HCT116 (cell line): ENCODE results near the gene HIBADH. TPM values are rescaled to one million over a fixed set of nuclear protein-coding genes. Genes with fewer than 3 reads are reported as not detected.

Experiments used
- ATAC-seq: fragments of 200-7000 bp; cut with Tn5 transposase; 2 replicates; pipeline ENCODE4 v1.9.1; 2020; ENCODE audit warnings: mild to moderate bottlenecking, moderate library complexity
- BruUV-seq: library from RNA; stranded (reverse); fragments of 400-500 nt; replicated peaks from 2 replicates; lab custom pipeline; 2021; lab: Mats Ljungman, UMichigan
- CTCF ChIA-PET: fragments of 300-600 bp; sonication (Branson Sonifier 250); formaldehyde crosslinking; loops from one replicate; lab custom pipeline; 2021; ENCODE audit warnings: antibody characterized with exemption; lab: Charles Lee
- POLR2A ChIA-PET: fragments of 300-600, 350-600 bp; sonication (Branson Sonifier 250); formaldehyde crosslinking; loops from one replicate; lab custom pipeline; 2021; ENCODE audit warnings: antibody characterized with exemption; lab: Charles Lee
- RAD21 ChIA-PET, 2 experiments: fragments of 300-600 bp; sonication (Branson Sonifier 250); formaldehyde crosslinking; loops; one replicate each; lab custom pipeline; 2023; ENCODE audit warnings: low total read pairs in 2 of 2; ENCODE audit not compliant: uncharacterized antibody in 2 of 2, unreplicated experiment in 2 of 2, low non-redundant PET in 1 of 2; lab: Charles Lee
- DNase-seq: peaks from one replicate; pipeline ENCODE4 v3.0.0-alpha.2; 2010; ENCODE audit warnings: low read depth, low spot score
- H2AFZ ChIP-seq: fragments of 200-600 bp; shearing (Covaris generic), sonication (generic); 2 replicates; pipeline ENCODE4 v1.6.1; 2017; ENCODE audit warnings: low read depth, mixed run types, mixed read lengths, antibody characterized with exemption, low read length; ENCODE audit not compliant: poor library complexity, severe bottlenecking
- H3K27ac ChIP-seq: 2 replicates; pipeline ENCODE4 v1.5.1; 2012; ENCODE audit warnings: low read depth, low read length
- H3K27me3 ChIP-seq: fragments of 200-600 bp; sonication (generic); 2 replicates; pipeline ENCODE4 v1.6.1; 2016; ENCODE audit warnings: mixed run types, low read length, mixed read lengths; ENCODE audit not compliant: insufficient read depth
- H3K36me3 ChIP-seq, 2 experiments: fragments of 200-500 bp in 1 of 2; fragments of 200-600 bp in 1 of 2; sonication (Bioruptor generic) in 1 of 2; sonication (generic) in 1 of 2; 2 replicates each; pipeline versions ENCODE4 v1.5.1 to v1.6.1; 2014 to 2016; ENCODE audit warnings: low read length in 2 of 2, inconsistent platforms in 1 of 2, mixed read lengths in 1 of 2, mixed run types in 1 of 2; ENCODE audit not compliant: insufficient read depth in 2 of 2, control insufficient read depth in 1 of 2
- H3K4me1 ChIP-seq, 2 experiments: fragments of 200-600 bp in 1 of 2; sonication (generic) in 1 of 2; 2 replicates each; pipeline versions ENCODE4 v1.5.1 to v1.6.1; 2012 to 2017; ENCODE audit warnings: low read length in 2 of 2, inconsistent platforms in 1 of 2, mild to moderate bottlenecking in 1 of 2, mixed read lengths in 1 of 2, mixed run types in 1 of 2, moderate library complexity in 1 of 2; ENCODE audit not compliant: insufficient read depth in 2 of 2, control insufficient read depth in 1 of 2
- H3K4me2 ChIP-seq: fragments of 200-600 bp; sonication (generic); 2 replicates; pipeline ENCODE4 v1.6.1; 2017; ENCODE audit warnings: mixed run types, low read length, mixed read lengths
- H3K4me3 ChIP-seq, 2 experiments: fragments of 200-600 bp in 1 of 2; sonication (generic) in 1 of 2; replicated peaks in 1 of 2; 2 replicates each; pipeline ENCODE4 v1.5.1; 2011 to 2016; ENCODE audit warnings: low read length in 2 of 2, control low read depth in 1 of 2, low read depth in 1 of 2, mild to moderate bottlenecking in 1 of 2, mixed read lengths in 1 of 2, mixed run types in 1 of 2
- H3K79me2 ChIP-seq: fragments of 200-600 bp; sonication (generic); 2 replicates; pipeline ENCODE4 v1.6.1; 2017; ENCODE audit warnings: mild to moderate bottlenecking, mixed run types, low read length, moderate library complexity, mixed read lengths; ENCODE audit not compliant: insufficient read depth
- H3K9ac ChIP-seq: fragments of 200-600 bp; sonication (generic); 2 replicates; pipeline ENCODE4 v1.6.1; 2016; ENCODE audit warnings: low read length, mixed read lengths
- H3K9me2 ChIP-seq: fragments of 200-600 bp; sonication (generic), shearing (Covaris generic); 2 replicates; pipeline ENCODE4 v1.6.1; 2017; ENCODE audit warnings: mixed run types, mild to moderate bottlenecking, moderate library complexity; ENCODE audit not compliant: insufficient read depth
- H3K9me3 ChIP-seq, 2 experiments: fragments of 200-500 bp in 1 of 2; fragments of 200-600 bp in 1 of 2; sonication (Bioruptor generic) in 1 of 2; sonication (generic) in 1 of 2; 2 replicates each; pipeline ENCODE4 v1.6.1; 2014 to 2017; ENCODE audit warnings: low read length in 2 of 2, mixed read lengths in 2 of 2, inconsistent platforms in 1 of 2, low read depth in 1 of 2, mild to moderate bottlenecking in 1 of 2, mixed run types in 1 of 2, moderate library complexity in 1 of 2; ENCODE audit not compliant: control insufficient read depth in 1 of 2, insufficient read depth in 1 of 2
- H4K20me1 ChIP-seq: fragments of 200-600 bp; sonication (generic), shearing (Covaris generic); 2 replicates; pipeline ENCODE4 v1.6.1; 2017; ENCODE audit warnings: mixed run types, mild to moderate bottlenecking, moderate library complexity; ENCODE audit not compliant: insufficient read depth
- CBX3 ChIP-seq: IDR thresholded peaks from 2 replicates; pipeline ENCODE4 v1.6.1; 2012; ENCODE audit warnings: low read depth
- CEBPB ChIP-seq: IDR thresholded peaks from 2 replicates; pipeline ENCODE4 v1.6.1; 2012; ENCODE audit warnings: low read depth
- CTCF ChIP-seq, 3 experiments: fragments of 200-600 bp in 1 of 3; sonication (generic) in 1 of 3; IDR thresholded peaks in 2 of 3; conservative IDR thresholded peaks in 1 of 3; 2 replicates each; pipeline ENCODE4 v1.5.1; 2012 to 2017; ENCODE audit warnings: low read depth in 2 of 3, low read length in 2 of 3, antibody characterized with exemption in 1 of 3, borderline replicate concordance in 1 of 3, control low read depth in 1 of 3, mild to moderate bottlenecking in 1 of 3, mixed read lengths in 1 of 3, mixed run types in 1 of 3, moderate library complexity in 1 of 3; ENCODE audit not compliant: insufficient read depth in 1 of 3
- EGR1 ChIP-seq: IDR thresholded peaks from 2 replicates; pipeline ENCODE4 v1.6.1; 2012; ENCODE audit warnings: low read depth
- EZH2 ChIP-seq: fragments of 200-600 bp; sonication (generic); IDR thresholded peaks from 2 replicates; pipeline ENCODE4 v1.6.1; 2017; ENCODE audit warnings: antibody characterized with exemption, mixed run types
- EZH2phosphoT487 ChIP-seq: fragments of 200-600 bp; IDR thresholded peaks from 2 replicates; pipeline ENCODE4 v1.6.1; 2018; ENCODE audit warnings: antibody characterized with exemption, borderline replicate concordance
- FOSL1 ChIP-seq: IDR thresholded peaks from 2 replicates; pipeline ENCODE4 v1.6.1; 2012; ENCODE audit warnings: low read depth
- JUND ChIP-seq: IDR thresholded peaks from 2 replicates; pipeline ENCODE4 v1.6.1; 2012
- MAX ChIP-seq: IDR thresholded peaks from 2 replicates; pipeline ENCODE4 v1.6.1; 2012
- POLR2AphosphoS5 ChIP-seq: IDR thresholded peaks from 2 replicates; pipeline ENCODE4 v1.6.1; 2011; ENCODE audit warnings: mild to moderate bottlenecking, low read depth, low read length, moderate library complexity
- REST ChIP-seq: IDR thresholded peaks from 2 replicates; pipeline ENCODE4 v1.6.1; 2012; ENCODE audit warnings: low read depth
- SIN3A ChIP-seq: IDR thresholded peaks from 2 replicates; pipeline ENCODE4 v1.6.1; 2012; ENCODE audit warnings: low read depth
- SP1 ChIP-seq: IDR thresholded peaks from 2 replicates; pipeline ENCODE4 v1.6.1; 2012; ENCODE audit warnings: low read depth
- SRF ChIP-seq: IDR thresholded peaks from 2 replicates; pipeline ENCODE4 v1.6.1; 2012; ENCODE audit warnings: low read depth
- TCF7L2 ChIP-seq: IDR thresholded peaks from 2 replicates; pipeline ENCODE4 v1.7.0; 2011; ENCODE audit warnings: borderline replicate concordance, inconsistent platforms; ENCODE audit not compliant: insufficient read depth, insufficient read length; ENCODE audit errors: extremely low read depth
- ZBTB33 ChIP-seq: IDR thresholded peaks from 2 replicates; pipeline ENCODE4 v1.6.1; 2011; ENCODE audit warnings: mild to moderate bottlenecking, low read length, moderate library complexity; ENCODE audit not compliant: insufficient replicate concordance; ENCODE audit errors: extremely low read depth
- ZFX ChIP-seq: fragments of 450-650 bp; IDR thresholded peaks from 2 replicates; pipeline ENCODE4 v1.6.1; 2017
- intact Hi-C: fragments of 100-400 bp; cut with micrococcal nuclease; formaldehyde crosslinking; loops from 2 replicates; pipeline ENCODE4 v1.10.0; 2022
- total RNA-seq: library from RNA; stranded (reverse); gene quantifications from one replicate; pipeline ENCODE4 v1.2.1, GENCODE V29; 2021; ENCODE audit not compliant: unreplicated experiment

The HIBADH gene
- total RNA-seq, 1 experiment from 2014 or later, result 32.4 TPM

GRCh38 chr7:27581906-27582305, 80.8 kb downstream of the HIBADH start:
- CTCF ChIA-PET, result interaction anchor here (1.1 kb wide), 1 partner anchor 386 kb away, joined by 3 read pairs; no protein-coding TSS in a partner anchor
- no peaks in the 10 kb centered on the region for H3K27me3 ChIP-seq
- no peaks in the 10 kb centered on the region for H3K9me3 ChIP-seq
- H3K27ac ChIP-seq, result no peak overlapping the region
- RAD21 ChIA-PET, result no interaction called here
- ATAC-seq (no peak), DNase-seq (no peak)
- no peaks in the 10 kb centered on the region for H4K20me1 ChIP-seq
- no peaks in the 10 kb centered on the region for H3K4me1 ChIP-seq
- no peak overlapping the region for H3K4me3 ChIP-seq
- no peak overlapping the region for H2AFZ ChIP-seq
- no peak overlapping the region for H3K4me2 ChIP-seq
- intact Hi-C loops, result loop anchor here (10.0 kb wide), 1 partner anchor 193 kb away; no protein-coding TSS in a partner anchor
- H3K9ac ChIP-seq, result no peak overlapping the region
- no peak for TF ChIP-seq MAX
- no peak for TF ChIP-seq SIN3A
- TF ChIP-seq JUND, result no peak
- TF ChIP-seq CEBPB, result no peak
- TF ChIP-seq TCF7L2, result no peak
- no peak for TF ChIP-seq POLR2AphosphoS5
- no peak for TF ChIP-seq SP1
- no peak for TF ChIP-seq EGR1
- TF ChIP-seq SRF, result no peak
- no peak for TF ChIP-seq FOSL1
- no peak for TF ChIP-seq CBX3
- no peak for TF ChIP-seq EZH2phosphoT487
- no peak for TF ChIP-seq CTCF (IDR thresholded peaks at IDR 0.05 in 2 of 3, conservative IDR thresholded peaks at IDR 0.05 in 1 of 3; ENCODE audit: borderline replicate concordance in 1 of 3, insufficient read depth in 1 of 3, low read depth in 2 of 3, low read length in 2 of 3)
- no peak for TF ChIP-seq ZBTB33
- TF ChIP-seq REST, result no peak
- TF ChIP-seq EZH2, result no peak
- no peak for TF ChIP-seq ZFX
- no peaks in the 10 kb centered on the region for H3K36me3 ChIP-seq
- no peaks in the 10 kb centered on the region for H3K79me2 ChIP-seq
- BruUV-seq, result no TSS peak
- POLR2A ChIA-PET, result no interaction called here
- no peaks in the 10 kb centered on the region for H3K9me2 ChIP-seq
